GM21526 (cell line): ENCODE measurements around the gene SOWAHA.

Experiments
- ATAC-seq: cut with Tn5 transposase; IDR thresholded peaks from one replicate; pipeline ENCODE4 v1.9.1; 2021; ENCODE audit warnings: moderate library complexity; ENCODE audit not compliant: unreplicated experiment, low FRiP score

SOWAHA gene

GRCh38 chr5:132812781-132813598, at the start of gene SOWAHA:
Gene SOWAHA (plus strand): TSS chr5:132813302. CDS start chr5:132813622, 320 bp downstream.
- ATAC-seq, result no peak

- no peak for ATAC-seq
Observed at GRCh38 chr5:132764051-132764450, 49.1 kb upstream of the SOWAHA start.

GRCh38 chr5:132764671-132765238, 48.3 kb upstream of the SOWAHA start:
- ATAC-seq, result no peak

GRCh38 chr5:132765311-132766019, 47.6 kb upstream of the SOWAHA start:
- no peak for ATAC-seq

- no peak for ATAC-seq
Observed at GRCh38 chr5:132766020-132766805, 46.9 kb upstream of the SOWAHA start.

- ATAC-seq, result no peak
Observed at GRCh38 chr5:132766806-132767055, 46.4 kb upstream of the SOWAHA start.

GRCh38 chr5:132767150-132767549, 46.0 kb upstream of the SOWAHA start:
- no peak for ATAC-seq

GRCh38 chr5:132768485-132768868, 44.6 kb upstream of the SOWAHA start:
- no peak for ATAC-seq

- no peak for ATAC-seq
Observed at GRCh38 chr5:132770476-132771159, 42.5 kb upstream of the SOWAHA start.

GRCh38 chr5:132771503-132771998, 41.6 kb upstream of the SOWAHA start:
- ATAC-seq, result no peak

GRCh38 chr5:132772291-132773070, 40.6 kb upstream of the SOWAHA start:
- ATAC-seq, result no peak

GRCh38 chr5:132773114-132773513, 40.0 kb upstream of the SOWAHA start:
- no peak for ATAC-seq

- ATAC-seq, result no peak
Observed at GRCh38 chr5:132773601-132774355, 39.3 kb upstream of the SOWAHA start.

GRCh38 chr5:132774406-132774805, 38.7 kb upstream of the SOWAHA start:
- no peak for ATAC-seq

GRCh38 chr5:132774896-132775295, 38.2 kb upstream of the SOWAHA start:
- no peak for ATAC-seq

- no peak for ATAC-seq
Observed at GRCh38 chr5:132775476-132775961, 37.6 kb upstream of the SOWAHA start.

- ATAC-seq, result no peak
Observed at GRCh38 chr5:132776131-132776937, 36.8 kb upstream of the SOWAHA start.

GRCh38 chr5:132776938-132777208, 36.2 kb upstream of the SOWAHA start:
- ATAC-seq, result no peak
